Measurements from ENCODE around the gene FUBP1.
"Not testable (repeated sequence)": the region's sequence is repeated elsewhere in the genome, so short reads cannot be mapped to it uniquely, and the experiment has no call there.

Gene FUBP1, protein sequence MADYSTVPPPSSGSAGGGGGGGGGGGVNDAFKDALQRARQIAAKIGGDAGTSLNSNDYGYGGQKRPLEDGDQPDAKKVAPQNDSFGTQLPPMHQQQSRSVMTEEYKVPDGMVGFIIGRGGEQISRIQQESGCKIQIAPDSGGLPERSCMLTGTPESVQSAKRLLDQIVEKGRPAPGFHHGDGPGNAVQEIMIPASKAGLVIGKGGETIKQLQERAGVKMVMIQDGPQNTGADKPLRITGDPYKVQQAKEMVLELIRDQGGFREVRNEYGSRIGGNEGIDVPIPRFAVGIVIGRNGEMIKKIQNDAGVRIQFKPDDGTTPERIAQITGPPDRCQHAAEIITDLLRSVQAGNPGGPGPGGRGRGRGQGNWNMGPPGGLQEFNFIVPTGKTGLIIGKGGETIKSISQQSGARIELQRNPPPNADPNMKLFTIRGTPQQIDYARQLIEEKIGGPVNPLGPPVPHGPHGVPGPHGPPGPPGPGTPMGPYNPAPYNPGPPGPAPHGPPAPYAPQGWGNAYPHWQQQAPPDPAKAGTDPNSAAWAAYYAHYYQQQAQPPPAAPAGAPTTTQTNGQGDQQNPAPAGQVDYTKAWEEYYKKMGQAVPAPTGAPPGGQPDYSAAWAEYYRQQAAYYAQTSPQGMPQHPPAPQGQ
- 242 to 423 (median 344) reads per million in 4 experiments for total RNA-seq

DNA sequence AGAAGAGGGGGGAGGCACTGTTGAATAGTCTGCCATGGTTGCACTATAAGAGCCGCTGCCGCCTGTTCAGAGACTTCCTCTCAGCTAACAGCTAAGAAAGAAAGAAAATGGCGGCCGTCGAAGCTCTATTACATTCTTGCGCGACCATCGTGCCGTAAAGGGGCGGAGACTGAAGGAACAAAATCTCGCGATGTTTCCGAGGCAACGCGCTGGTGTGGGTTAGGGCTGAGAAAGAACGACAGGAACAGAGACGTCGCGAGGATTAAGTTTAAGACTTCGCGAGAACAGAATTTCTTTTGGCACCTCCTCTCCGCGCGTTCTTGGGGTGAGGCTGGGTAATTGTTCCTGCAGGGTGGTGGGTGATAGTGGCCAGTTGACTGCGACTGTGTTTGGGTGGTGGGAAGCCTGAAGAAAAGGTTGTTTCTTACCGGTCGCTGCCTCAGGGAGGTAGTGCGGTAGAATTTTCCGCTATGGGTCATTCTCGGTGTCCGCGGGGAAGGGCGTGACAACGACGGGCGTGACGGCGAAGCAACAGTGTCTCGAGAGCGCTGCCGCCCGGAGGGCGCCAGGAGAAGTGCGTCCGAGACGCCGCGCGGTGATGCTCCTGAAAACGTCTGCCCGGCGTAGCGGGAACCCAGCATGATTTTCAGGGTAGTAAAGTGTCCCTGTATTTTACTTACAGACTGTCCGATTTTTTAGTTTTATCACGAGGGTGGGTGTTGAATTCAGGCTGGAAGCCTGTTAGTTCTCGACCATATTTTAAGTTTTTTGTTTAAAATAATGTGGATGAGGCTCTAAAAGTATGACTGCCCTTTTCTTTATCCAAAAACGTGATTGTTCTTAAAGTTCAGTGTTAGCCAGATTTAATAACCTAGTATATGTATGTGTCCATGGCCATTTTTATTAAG, at the start of gene FUBP1:
TSS of gene FUBP1 (minus strand) at position 104 of the 908 bp plus-strand sequence. CDS start at position 36, 68 bp downstream.
- peak; percentile 92 for DNase-seq

DNA sequence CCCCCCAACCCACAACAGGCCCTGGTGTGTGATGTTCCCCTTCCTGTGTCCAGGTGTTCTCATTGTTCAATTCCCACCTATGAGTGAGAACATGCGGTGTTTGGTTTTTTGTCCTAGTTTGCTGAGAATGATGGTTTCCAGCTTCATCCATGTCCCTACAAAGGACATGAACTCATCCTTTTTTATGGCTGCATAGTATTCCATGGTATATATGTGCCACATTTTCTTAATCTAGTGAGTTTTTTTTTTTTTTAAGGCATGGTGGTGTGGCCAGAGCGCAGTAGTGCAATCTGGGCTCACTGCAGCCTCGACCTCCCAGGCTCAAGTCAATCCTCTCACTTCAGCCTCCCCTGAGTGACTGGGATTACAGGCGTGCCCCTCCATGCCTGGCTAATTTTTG, 42.3 kb upstream of the FUBP1 start:
- not testable (repeated sequence) for DNase-seq

DNA sequence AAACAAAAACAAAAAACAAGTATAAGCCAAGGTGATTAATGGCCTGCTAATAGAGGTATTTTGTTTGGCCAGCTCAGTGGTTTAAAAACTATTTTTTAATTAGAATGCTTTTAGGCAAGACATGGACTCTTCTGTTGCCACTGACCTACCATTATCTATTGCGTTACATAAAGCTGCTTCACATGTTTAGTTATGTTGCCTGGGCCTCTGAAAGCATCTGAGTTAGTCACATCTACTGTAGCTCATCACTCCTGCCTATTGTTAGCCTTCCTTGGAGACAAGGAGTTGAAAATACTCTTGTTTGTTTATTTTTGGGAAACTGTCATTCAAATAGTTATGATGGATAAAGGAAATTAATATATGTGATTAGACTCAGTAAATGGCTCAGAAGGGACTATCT, 40.2 kb upstream of the FUBP1 start:
- no peak for DNase-seq

DNA sequence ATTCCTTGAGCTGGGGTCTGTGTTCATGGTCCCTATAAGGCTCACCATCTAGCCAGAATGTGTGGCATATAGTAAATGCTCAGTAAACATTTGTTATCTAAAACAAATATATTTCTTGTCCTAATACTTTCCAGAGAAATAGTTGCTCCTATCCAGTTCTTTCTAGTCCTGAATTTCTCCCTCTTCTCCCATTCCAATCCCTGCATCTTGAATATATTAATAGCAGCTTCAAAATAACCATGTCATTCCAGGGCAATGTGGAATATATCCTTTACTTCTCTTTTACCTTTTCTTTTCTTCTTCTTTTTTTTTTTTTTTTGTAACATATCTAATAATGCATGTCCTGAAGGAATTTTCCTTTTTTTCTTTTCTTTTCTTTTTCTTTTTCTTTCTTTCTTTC, 36.3 kb upstream of the FUBP1 start:
- DNase-seq, result no peak

DNA sequence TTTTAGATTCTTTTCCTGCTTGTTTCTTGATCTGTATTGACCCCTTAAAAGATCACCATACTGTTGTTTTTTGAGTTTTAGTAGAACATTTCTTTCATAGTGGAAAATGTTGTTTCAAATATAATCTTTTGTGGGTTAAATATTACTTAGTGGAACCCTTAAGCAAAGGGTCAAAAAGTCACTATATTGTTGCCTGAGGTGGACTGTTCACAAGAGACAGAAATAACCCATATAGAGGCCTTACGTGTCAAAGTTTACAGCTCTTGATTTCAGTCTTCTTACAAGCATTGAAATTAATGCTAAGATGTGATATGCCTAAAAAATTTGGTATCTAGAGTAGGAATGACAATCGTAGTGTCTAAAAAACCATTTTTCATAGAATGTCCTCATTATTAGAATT, 32.2 kb upstream of the FUBP1 start:
- no peak for DNase-seq

DNA sequence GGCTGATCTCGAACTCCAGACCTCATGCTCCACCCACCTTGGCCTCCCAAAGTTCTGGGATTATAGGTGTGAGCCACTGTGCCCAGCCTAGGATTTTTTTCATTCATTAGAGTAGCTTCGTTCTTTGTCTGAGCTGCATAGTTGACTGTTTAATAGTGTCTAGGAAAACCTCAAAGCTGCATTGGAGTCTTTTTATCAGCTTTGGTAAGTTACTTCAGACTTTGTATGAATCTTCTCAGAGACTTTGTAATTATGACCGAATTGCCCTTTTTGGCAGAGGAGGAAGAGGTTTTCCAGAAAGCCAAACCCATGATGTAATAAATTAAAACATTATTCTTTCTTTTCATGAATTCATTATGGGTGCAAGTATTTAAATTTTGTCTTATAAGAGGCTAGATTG, 31.0 kb upstream of the FUBP1 start:
- DNase-seq, result no peak

DNA sequence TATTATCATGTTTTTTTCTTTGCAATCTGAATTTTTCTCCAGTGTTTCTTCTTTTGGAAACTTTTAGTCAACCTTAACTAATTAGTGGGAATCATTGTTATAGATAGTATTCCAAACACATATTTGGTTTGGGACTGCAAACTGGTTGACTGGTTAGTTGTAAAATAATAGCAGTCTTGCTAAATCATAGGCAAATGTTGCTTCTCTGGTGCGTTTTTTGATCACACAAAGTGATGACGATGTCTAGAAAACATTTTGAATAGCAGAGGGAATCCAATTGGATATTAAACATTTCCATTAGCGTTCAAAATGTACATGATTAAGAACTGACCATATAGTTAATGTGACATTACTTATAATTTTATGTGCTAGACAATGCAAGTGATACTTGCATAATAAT, 30.4 kb upstream of the FUBP1 start:
- DNase-seq, result no peak

DNA sequence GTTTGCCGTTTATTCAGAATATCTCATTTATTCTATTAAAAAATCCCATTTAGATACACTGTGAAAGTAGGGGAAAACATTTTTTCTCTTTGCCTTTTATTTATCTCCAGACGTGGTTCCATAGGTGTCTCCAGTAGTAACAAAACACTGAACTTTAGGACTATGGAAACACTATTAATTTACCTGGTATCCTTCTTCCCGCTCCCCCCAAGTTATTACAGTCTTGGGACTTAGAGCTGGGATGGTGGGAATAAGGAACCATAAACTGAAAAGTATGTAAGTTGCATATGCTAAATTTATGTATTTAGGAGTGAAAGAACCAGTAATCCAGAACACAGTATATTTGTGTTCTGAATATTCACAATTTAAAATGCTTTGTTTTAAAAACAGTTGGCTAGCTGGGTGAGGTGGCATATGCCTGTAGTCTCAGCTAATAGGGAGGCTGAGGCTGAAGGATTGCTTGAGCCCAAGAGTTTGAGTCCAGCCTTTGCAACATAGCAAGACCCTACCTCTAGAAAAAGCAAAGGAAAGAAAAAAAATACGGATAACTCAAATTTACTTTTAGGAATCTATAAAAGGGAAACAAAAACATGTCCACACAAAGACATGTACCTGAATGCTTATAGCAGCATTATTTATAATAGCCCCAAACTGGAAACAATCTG, 28.9 kb upstream of the FUBP1 start:
- DNase-seq, result no peak

DNA sequence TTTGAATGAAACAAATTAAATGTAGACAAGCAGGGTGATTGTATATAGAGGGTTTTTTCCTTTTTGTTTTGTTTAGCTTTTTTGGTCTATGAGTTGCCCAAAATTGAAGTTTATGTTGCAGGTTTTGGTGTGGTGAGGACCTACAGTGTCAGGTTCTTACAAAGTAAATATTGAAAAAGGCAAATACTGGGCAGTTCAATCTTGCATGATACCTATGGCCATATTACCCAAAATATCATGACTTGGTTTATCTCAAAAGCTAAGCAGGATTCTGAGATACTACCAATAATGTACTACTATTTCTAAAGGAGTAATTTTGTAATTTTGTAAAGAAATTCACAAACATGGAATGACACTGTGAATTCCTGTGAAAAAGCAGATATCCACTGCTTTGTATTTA, 27.6 kb upstream of the FUBP1 start:
- DNase-seq, result no peak

DNA sequence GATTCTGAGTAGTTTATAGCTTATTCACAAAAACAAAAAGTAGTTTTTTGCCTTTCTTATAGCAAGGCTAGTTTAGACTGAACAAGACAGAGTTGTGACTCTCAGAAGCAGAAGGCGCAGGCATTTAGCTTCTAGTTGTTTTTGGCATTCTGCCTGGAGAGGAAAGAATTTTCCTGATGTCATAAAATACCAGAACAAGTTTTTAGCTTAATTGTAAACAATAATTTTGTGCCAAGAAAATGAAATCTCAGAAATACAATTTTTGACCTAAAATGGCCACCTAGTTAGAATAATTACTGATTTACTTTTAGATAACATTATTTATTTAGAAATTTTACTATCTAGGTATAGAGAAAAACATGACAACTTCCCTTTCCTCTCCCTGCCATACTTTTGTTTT, 26.9 kb upstream of the FUBP1 start:
- no peak for DNase-seq

DNA sequence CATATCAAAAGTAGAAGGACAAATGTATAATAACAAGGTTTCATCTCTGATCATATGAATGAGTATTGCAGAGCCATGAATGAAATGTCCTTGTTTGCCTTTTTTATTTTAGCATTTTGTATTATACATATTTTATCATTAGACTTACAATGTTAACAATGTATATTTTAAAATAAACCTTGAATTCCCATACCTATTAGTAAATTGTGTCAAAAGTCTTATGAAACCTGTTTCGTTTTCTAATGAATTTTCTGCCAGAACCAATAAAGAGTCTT, 26.5 kb upstream of the FUBP1 start:
- DNase-seq, result no peak

DNA sequence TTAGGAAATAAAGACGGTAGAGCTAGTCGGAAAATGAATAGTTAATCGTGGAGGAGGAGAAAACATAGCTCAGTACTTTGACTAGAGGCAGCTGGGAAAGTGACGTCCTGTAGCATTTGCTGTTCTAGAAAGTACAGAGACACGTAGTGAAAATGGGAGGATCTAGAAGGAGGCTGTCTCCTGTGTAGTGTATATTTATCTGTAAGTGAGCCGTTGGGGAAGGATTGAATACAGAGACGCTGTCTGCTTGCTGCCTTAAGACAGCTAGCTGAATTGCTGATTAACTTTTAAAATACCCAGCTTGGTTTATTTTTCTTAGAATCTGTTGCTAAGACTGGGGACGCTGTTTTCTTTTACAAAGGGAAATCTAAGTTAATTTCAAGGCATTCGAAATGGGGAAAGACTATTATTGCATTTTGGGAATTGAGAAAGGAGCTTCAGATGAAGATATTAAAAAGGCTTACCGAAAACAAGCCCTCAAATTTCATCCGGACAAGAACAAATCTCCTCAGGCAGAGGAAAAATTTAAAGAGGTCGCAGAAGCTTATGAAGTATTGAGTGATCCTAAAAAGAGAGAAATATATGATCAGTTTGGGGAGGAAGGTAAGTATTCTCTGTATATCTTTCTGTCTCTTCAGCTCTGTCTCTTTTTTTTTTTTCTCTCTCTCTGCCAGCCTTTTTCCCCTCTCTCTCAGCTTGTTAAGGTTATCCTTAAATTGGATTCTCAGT, 26.0 kb upstream of the FUBP1 start, which contains the start of gene DNAJB4:
TSS of gene DNAJB4 (plus strand) at position 221 of the 729 bp plus-strand sequence. CDS start at position 393, 172 bp downstream.
- peak; percentile 43 for DNase-seq

DNA sequence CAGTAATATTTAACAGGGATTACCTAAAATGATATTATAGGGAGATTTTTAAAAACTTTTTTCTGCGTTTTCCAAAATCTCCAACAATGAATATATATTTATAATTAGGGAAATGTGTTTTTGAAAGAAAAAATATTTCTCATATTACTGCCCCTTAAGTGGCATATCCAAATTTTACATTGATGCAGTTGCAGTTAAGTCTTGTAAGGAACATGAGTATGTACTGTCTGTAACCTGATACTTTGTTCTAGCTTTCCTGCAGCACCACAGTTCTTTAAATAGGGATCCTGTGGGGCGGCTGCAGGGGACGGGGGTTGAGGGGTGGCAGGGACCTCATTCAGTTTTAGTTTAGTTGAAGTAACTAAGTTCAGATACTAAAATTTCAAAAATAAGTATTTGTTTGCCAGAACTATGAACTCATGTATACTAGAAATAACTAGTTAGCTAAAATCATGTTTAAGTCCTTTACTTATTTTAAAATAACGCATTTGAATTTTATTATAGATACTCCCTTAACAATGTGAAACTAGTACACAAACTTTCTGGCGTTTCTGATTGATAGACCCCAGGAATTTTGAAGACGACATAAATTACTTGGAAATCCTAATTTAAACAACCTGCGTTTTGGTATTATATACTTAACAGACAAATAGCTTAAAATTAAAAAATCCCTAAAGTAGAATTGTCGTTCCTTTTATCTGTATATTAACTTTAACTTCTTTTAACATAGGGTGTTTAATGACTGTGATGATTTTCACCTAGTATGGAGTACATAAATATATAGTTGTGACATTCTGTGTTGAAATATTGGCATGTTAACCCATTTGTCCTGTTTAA, 25.2 kb upstream of the FUBP1 start:
- peak; percentile 24 for DNase-seq

DNA sequence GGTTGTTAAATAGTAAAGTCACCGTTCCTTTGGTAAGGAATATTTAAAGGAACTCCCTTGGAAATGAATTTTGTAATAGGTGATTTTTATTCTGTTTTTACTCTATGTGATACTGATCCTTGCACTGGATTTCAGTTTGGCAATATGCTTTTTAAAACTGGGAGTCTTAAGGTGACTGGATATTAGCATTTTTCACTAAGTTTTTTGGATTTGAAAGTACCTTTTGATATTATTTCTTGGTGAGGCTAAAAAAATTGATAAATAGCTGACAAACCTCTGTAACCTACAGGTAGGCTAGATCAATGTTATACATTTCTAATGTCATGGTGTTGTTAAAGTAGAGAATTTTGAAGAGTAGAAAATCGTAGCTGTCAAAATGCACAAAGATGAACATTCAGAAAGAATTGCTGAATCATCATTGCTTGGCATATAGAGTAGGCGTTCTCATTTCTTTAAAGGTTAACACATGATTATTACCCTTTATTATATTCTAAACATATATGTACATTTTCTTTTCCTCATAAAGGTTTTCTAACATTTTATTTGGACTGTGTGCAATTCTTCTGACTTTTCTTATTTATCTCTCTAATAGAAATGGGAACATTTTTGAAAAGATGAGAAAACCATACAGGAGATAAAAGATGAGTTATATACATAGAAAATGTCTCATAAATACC, 24.3 kb upstream of the FUBP1 start:
- DNase-seq, result no peak

DNA sequence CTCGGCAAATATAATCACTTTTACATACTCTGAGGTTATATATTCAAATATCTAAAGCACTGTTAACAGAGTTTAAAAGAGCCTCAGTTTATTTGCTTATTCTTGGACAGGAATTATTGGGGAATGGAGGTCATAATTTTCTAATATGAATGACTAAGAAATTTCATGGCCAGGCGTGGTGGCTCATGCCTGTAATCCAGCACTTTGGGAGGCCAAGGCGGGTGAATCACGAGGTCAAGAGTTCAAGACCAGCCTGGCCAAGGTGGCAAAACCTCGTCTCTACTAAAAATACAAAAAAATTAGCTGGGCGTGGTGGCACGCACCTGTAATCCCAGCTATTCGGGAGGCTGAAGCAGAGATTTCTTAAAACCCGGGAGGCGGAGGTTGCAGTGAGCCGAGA, 21.7 kb upstream of the FUBP1 start:
- DNase-seq, result not testable (repeated sequence)

DNA sequence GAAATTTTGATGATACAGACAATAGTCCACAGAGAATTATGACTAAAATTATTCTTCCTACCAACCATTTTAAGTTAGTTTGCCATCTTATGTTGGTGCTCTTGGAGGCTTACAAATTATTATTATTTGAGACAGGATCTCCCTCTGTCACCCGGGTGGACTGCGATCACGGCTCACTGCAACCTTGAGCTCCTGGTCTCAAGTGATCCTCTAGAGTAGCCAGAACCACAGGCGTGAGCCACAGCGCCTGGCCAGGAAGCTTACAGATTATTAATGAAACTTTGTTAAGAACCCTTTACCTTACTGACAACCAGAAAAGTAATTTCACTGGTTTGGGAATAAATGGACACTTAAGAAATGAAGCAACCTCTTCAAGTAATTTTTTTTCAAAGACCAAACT, 17.9 kb upstream of the FUBP1 start:
- DNase-seq, result no peak

DNA sequence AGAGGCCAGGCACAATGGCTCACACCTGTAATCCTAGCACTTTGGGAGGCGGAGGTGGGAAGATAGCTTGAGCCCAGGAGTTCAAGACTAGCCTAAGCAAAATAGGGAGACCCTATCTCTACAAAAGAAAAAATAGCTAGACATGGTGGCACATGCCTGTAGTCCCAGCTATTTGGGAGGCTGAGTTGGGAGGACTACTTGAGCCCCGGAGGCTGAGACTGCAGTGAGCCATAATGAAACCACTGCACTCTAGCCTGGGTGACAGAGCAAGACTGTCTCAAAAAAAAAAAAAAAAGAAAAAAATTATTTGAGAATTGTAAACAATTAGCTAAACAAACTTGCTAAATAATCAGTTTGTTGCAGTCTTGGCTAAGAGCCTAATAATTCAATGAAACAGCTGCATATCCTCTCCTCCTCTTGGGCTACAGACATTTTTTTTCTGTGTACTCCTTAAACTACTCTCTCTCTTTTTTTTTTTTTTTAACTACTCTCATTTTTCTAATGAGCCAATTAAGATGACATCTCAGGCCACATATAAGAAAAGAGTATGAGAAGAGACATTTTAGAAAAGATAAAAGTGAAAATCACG, 15.3 kb upstream of the FUBP1 start:
- no peak for DNase-seq

DNA sequence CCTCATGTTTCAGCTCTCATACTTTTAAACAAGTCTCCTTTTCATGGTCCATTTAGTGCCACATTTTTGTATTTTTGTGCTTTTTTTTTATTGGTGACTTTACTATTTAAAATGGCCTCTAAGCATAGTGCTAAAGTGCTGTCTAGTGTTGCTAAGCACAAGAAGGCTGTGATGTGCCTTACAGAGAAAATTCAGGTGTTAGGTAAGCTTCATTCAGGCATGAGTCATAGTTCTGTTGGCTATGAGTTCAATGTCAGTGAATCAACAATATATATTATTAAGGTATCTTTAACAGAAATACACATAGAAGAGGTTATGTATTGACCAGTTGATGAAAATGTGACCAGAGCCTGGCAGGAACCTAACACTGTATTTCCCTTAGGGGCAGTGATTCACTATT, 12.8 kb upstream of the FUBP1 start:
- DNase-seq, result no peak

DNA sequence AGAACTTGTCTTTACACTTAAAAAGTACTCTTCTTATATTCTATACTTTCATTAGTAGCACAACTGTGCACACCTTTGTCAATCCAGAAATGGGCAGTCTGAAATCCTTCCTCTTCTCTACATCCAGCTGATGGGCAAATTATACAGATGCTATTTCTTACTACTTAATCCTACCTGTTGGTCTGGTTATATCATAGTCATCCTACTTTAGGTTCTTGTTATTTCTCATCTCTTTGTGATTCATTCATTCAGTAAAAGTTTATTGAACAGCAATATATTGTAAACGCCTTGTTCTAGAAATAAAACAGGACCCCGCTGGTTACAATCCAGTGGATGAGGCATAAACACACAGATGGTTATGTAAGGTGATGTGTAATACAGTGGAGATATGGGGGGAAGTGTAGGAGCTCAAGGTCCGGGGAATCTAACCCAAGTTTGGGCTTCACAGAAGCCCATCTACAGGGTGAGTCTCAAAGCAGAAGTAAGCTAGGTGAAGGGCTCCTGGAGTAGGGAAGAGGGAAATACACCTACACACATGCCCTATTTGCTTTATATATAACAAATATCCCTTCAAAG, 11.8 kb upstream of the FUBP1 start:
- DNase-seq, result no peak

DNA sequence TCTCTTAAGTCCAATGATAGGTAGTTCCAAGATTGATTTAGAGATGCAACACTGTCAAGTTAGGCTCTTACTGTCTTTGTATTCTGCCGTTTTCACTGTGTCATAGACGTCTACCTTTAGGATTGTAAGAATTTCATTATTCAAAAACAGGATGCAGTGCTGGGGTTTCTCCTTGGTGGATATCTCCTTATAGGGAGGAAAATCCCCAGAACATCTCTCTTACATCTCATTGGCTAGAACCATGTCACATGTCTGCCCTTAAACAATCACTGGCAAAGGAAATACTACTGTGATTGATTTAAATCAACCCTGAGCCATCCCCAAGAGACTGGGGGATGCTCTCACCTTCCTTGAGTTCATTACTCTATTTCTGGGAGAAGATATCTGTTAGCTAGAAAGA, 10.9 kb upstream of the FUBP1 start:
- no peak for DNase-seq

All from effector CD8-positive, alpha-beta T cell (primary cell).